GM19467 (cell line): ENCODE data around the gene SHISA4.
"Not testable (repeated sequence)": the region's sequence is repeated elsewhere in the genome, so short reads cannot be mapped to it uniquely, and the experiment has no call there.

Source experiments
- ATAC-seq: cut with Tn5 transposase; IDR thresholded peaks from one replicate; pipeline ENCODE4 v1.9.1; 2021; ENCODE audit warnings: mild to moderate bottlenecking, moderate library complexity; ENCODE audit not compliant: unreplicated experiment

SHISA4 gene

GRCh38 chr1:201888282-201889089, at the start of gene SHISA4:
Gene SHISA4 (plus strand): TSS chr1:201888898. CDS start chr1:201888995, 97 bp downstream.
- ATAC-seq, result no peak

DNA sequence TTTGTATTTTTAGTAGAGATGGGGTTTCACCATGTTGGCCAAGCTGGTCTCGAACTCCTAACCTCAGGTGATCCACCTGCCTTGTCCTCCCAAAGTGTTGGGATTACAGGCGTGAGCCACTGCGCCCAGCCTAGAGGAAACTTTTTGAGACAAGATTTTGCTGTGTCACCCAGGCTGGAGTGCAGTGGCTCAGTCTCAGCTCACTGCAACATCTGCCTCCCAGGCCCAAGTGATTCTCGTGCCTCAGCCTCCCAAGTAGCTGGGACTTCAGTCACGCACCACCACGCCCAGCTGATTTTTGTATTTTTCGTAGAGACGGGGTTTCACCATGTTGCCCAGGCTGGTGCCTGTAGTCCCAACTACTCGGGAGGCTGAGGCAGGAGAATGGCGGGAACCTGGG, 49.6 kb upstream of the SHISA4 start:
- ATAC-seq, result not testable (repeated sequence)

DNA sequence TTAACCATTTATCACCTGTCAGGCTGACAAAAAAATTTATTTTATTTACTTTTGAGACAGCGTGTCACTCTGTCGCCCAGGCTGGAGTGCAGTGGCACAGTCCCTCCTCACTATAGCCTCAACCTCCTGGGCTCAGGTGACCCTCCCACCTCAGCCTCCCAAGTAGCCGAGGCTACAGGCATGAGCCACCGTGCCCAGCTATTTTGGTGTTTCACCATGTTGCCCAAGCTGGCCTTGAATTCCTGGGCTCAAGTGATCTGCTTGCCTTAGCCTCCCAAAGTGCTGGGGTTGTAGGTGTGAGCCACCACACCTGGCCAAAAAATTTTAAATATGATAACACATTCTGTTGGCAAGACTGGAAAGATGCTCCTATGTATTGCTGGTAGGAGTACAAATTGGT, 48.6 kb upstream of the SHISA4 start:
- no peak for ATAC-seq

GRCh38 chr1:201840490-201840889, 48.2 kb upstream of the SHISA4 start:
- no peak for ATAC-seq

DNA sequence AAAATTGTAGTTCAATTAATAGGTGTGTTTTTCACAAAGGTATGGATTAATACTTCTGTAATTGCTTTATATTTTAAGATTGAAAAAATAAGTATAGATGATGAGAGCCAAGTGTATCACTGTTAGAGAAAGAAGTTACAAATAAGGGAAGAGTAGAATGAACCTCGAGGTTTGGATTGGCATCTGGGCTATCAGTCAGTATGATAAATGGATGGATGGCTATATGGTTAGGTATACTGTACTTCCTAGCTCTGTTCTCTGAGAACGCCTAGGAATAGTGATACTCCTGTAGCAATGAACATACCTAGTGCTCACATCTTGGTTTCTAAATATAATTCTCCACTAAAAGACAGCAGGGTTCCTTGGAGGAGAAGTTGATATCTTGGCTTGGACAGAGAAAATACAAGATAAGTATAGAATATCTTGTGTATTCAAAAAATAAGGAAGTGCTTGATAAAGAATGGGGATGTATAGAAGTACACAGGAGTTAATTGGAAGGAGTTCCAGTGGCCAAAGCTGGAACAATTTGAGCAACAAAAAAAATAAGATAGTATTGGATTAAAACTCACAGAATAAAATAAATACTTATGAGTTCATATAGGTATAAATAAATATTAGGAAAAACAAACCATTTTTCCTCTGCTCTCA, 47.3 kb upstream of the SHISA4 start:
- ATAC-seq, result no peak

GRCh38 chr1:201842472-201843027, 46.1 kb upstream of the SHISA4 start:
- ATAC-seq, result no peak

DNA sequence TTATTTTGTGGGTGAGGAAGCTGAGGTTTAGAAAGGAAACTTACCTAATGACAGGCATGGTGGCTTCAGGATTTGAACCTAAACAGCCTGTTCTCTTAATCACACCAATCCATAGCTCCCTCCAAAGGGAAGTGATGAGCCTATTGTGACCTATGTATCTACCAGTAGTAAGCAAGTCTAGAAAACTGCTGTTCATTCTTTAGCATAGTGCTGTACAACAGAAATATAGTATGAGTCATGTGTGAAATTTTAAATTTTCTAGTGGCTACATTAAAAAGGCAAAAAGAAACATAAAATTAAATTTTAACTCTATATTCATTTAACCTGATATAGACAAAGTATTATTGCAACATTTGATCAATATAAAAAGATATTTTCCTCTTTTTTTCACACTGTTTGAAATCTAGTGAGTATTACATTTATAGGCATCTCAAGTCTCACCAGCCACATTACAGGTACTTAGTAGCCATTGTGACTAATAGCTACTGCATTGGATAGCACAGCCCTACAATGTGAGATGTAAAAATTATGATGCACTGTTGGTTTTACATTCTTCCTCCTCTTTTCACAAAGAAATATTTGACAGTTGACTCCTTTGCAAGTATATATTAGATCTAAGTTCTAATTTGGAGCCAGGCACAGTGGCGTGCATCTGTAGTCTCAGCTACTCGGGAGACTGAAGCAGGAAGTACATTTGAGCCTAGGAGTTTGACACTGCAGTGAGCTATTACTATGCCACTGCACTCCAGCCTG, 43.2 kb upstream of the SHISA4 start:
- no peak for ATAC-seq

DNA sequence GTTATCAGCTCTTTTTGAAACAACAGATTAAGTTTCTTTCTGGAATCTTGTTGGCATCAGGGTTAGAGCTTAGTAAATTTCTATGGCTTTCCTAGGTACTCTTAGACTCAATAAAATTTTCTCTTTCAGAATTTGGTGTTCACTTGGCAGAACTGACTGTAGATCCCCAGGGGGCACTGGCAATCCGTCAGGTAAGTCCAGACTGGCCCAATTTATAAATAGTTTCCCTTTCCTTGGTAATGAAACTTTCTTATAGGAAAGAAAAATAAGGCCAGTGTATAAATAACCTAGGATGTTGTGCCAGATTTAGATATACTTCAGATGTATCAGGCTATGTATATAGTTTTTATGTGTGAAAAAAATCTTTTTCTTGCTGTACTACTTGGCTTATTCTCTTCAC, 41.5 kb upstream of the SHISA4 start:
- ATAC-seq, result no peak

DNA sequence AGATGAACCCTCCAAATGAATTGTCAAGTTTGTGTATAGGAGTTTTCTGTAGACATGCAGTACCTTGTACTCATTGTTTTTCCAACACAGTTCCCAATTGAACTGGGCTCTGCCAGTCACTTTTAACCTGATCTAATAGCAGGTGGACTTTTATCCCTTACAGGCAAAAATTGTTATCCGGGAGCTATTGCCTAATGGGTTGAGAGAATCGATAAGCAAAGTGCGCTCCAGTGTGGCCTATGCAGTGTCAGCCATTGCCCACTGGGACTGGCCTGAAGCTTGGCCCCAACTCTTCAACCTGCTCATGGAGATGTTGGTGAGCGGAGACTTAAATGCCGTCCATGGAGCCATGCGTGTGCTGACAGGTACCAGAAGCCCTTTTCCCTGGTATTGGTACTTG, 40.5 kb upstream of the SHISA4 start:
- ATAC-seq, result no peak

GRCh38 chr1:201849372-201850052, 39.2 kb upstream of the SHISA4 start:
- no peak for ATAC-seq

- ATAC-seq, result no peak
These were observed 38.7 kb upstream of the SHISA4 start for GRCh38 chr1:201850053-201850397.

- ATAC-seq, result no peak
These were observed 36.7 kb upstream of the SHISA4 start for GRCh38 chr1:201851949-201852348.

DNA sequence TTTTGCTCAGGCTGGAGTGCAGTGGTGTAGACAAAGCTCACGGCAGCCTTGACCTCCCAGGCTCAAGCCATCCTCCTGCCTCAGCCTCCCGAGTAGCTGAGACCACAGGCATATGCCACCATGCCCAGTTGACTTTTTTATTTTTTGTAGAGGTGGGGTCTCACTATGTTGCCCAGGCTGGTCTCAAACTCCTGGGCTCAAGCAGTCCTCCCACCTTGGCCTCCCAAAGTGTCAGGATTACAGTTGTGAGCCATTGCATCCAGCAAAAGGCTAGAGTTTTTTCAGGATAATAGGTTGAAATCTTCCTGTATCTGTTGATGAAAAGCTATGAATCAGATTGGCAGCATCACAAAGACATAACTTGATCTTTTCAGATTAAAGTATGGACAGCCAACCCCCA, 32.0 kb upstream of the SHISA4 start:
- ATAC-seq, result not testable (repeated sequence)

DNA sequence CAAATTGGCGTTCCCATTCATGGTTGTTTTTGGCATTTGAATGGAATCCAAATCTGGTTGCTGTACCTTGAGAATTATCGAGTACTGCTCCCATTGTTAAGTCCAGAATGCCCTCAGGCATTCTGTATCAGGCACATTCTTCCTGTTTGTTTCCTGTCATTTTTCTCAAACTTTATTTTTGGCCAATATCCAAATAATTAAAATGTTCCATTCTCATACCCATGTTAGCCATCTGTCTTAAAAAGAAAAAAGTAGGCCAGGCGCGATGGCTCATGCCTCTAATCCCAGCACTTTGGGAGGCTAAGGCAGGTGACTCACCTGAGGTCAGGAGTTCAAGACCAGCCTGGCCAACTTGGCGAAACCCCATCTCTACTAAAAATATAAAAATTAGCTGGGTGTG, 29.3 kb upstream of the SHISA4 start:
- no peak for ATAC-seq

DNA sequence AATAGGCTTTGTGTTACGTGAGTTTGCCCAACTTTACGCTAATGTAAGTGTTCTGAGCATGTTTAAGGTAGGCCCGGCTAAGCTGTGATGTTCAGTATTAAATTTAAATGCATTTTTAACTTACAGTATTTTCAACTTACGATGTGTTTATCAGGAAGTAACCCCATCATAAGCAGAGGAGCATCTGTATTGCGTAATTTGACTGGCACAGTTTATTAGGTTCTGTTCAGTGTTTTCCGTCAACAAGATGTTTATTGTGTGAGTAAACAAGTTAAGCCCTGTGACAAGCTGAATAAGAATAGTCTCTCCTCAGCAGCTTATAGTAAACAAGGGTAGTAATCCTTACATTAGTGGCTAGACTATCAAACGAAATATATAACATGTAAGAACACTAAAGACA, 27.2 kb upstream of the SHISA4 start:
- ATAC-seq, result no peak

DNA sequence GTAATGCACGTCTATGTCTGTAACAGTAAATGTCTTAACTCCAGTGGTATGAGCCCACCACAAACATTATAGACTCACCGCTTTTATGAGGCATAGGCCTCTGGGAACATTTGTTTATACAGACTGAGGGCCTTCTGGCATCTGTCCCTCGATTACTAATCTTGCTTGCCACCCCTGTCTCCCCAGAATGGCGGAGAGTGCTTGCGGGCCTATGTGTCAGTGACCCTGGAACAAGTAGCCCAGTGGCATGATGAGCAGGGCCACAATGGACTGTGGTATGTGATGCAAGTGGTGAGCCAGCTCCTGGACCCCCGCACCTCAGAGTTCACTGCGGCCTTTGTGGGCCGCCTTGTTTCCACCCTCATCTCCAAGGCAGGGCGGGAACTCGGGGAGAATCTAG, 18.3 kb upstream of the SHISA4 start:
- no peak for ATAC-seq

DNA sequence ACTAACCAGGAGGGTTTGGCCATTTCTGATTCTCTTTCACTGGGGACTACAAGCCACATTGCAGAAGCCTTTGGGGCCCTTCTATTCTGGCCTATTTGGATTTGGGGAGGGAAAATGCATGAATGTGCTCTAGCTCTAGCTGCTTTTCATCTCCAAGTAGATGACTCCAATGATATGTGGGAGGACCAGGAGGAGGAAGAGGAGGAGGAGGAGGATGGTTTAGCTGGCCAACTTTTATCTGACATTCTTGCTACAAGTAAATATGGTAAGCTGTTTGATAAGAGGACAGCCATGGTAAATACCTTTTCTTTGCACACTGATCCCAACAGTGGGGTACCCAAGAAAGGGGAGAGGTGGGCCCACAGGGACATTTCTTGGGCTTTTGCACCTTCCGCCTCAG, 14.0 kb upstream of the SHISA4 start:
- ATAC-seq, result no peak

GRCh38 chr1:201876148-201876818, 12.4 kb upstream of the SHISA4 start:
- ATAC-seq, result no peak

DNA sequence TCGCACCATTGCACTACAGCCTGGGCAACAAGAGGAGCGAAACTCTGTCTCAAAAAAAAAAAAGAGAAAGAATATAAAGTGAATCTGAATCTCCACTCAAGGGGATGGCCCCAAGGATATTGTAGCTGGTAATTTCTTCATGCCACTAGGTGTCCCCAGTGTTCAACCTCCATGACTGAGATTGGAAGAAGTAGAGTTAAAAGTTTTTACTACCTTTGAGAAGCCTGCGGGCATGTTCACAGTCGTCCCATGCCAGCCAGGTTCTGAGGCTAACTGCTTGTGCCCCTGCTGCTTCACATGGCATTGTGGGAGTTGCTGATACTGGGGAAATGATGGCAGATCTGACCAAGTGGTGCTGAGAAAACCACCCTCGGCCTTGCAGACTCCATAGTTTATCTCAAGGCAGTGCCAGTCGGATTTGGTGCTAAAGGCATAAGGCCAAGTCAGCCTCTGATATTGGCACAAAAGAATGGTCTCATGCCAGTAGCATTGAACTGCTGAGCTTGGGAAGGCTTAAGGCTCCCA, 10.8 kb upstream of the SHISA4 start:
- no peak for ATAC-seq

- ATAC-seq, result no peak
These were observed 7.6 kb upstream of the SHISA4 start for GRCh38 chr1:201880928-201881571.
